HCT116 (cell line): ENCODE results near the gene CERK.

Source experiments
- CEBPB ChIP-seq: IDR thresholded peaks from 2 replicates; pipeline ENCODE4 v1.6.1; 2012; ENCODE audit warnings: low read depth
- CTCF ChIP-seq, 3 experiments: fragments of 200-600 bp in 1 of 3; sonication (generic) in 1 of 3; IDR thresholded peaks in 2 of 3; conservative IDR thresholded peaks in 1 of 3; 2 replicates each; pipeline ENCODE4 v1.5.1; 2012 to 2017; ENCODE audit warnings: low read depth in 2 of 3, low read length in 2 of 3, antibody characterized with exemption in 1 of 3, borderline replicate concordance in 1 of 3, control low read depth in 1 of 3, mild to moderate bottlenecking in 1 of 3, mixed read lengths in 1 of 3, mixed run types in 1 of 3, moderate library complexity in 1 of 3; ENCODE audit not compliant: insufficient read depth in 1 of 3
- EZH2 ChIP-seq: fragments of 200-600 bp; sonication (generic); IDR thresholded peaks from 2 replicates; pipeline ENCODE4 v1.6.1; 2017; ENCODE audit warnings: antibody characterized with exemption, mixed run types
- EZH2phosphoT487 ChIP-seq: fragments of 200-600 bp; IDR thresholded peaks from 2 replicates; pipeline ENCODE4 v1.6.1; 2018; ENCODE audit warnings: antibody characterized with exemption, borderline replicate concordance
- JUND ChIP-seq: IDR thresholded peaks from 2 replicates; pipeline ENCODE4 v1.6.1; 2012
- POLR2A ChIP-seq: IDR thresholded peaks from 2 replicates; pipeline ENCODE4 v1.7.0; 2011; ENCODE audit warnings: borderline replicate concordance; ENCODE audit not compliant: insufficient read depth, insufficient read length; ENCODE audit errors: extremely low read depth
- POLR2AphosphoS5 ChIP-seq: IDR thresholded peaks from 2 replicates; pipeline ENCODE4 v1.6.1; 2011; ENCODE audit warnings: mild to moderate bottlenecking, low read depth, low read length, moderate library complexity
- RAD21 ChIP-seq: IDR thresholded peaks from 2 replicates; pipeline ENCODE4 v1.6.1; 2012; ENCODE audit warnings: low read depth, mild to moderate bottlenecking
- YY1 ChIP-seq: IDR thresholded peaks from 2 replicates; pipeline ENCODE4 v1.6.1; 2011; ENCODE audit warnings: low read length, low read depth, moderate library complexity, mild to moderate bottlenecking; ENCODE audit not compliant: insufficient replicate concordance; ENCODE audit errors: extremely low read depth
- TF ChIP-seq, protein P1 (sequence below): IDR thresholded peaks from 2 replicates; pipeline ENCODE4 v1.6.1; 2012

GRCh38 chr22:46779023-46779422, 41.0 kb upstream of the CERK start:
- no peak for TF ChIP-seq CTCF (IDR thresholded peaks at IDR 0.05 in 2 of 3, conservative IDR thresholded peaks at IDR 0.05 in 1 of 3; ENCODE audit: borderline replicate concordance in 1 of 3, insufficient read depth in 1 of 3, low read depth in 2 of 3, low read length in 2 of 3)
- no peak for TF ChIP-seq POLR2A
- TF ChIP-seq POLR2AphosphoS5: no peak
- no peak for TF ChIP-seq EZH2
- TF ChIP-seq RAD21: no peak
- no peak for TF ChIP-seq JUND
- TF ChIP-seq EZH2phosphoT487: no peak
- TF ChIP-seq CEBPB: no peak
- TF ChIP-seq, protein P1, sequence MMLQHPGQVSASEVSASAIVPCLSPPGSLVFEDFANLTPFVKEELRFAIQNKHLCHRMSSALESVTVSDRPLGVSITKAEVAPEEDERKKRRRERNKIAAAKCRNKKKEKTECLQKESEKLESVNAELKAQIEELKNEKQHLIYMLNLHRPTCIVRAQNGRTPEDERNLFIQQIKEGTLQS: no peak
- no peak for TF ChIP-seq YY1
